Lower leg skin (tissue), 3 donors: Measurements from ENCODE around the gene CHIA.

Source experiments
- CTCF ChIP-seq, 3 donors: fragments of 450-650 bp; IDR thresholded peaks; one replicate each; pipeline ENCODE4 v1.5.1; 2016; ENCODE audit warnings: antibody characterized with exemption in 3 of 3, mild to moderate bottlenecking in 3 of 3, moderate library complexity in 2 of 3
- POLR2A ChIP-seq, 2 donors: fragments of 450-650 bp; IDR thresholded peaks; one replicate each; pipeline ENCODE4 v1.6.1; 2016 to 2017; ENCODE audit warnings: antibody characterized with exemption in 2 of 2, mild to moderate bottlenecking in 1 of 2, moderate library complexity in 1 of 2

DNA sequence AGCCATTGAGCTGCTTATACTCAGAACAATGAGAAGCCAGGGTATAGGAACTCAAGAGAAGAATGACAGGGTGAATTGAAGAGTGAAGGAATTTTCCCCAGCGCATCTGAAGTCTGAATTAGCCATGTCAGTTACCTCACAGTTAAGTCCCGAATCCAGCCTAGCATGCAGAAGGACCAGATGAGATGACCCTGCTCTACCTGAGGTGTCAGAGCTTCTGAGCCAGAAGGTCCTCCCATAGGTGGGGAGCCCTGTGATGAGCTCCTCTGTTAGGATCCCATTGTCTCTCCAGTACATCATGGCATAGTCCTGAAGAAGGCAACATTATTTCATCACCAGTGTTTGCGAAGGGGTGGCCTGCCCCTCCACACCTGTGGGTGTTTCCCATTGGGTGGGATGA is 68.7 kb downstream of the CHIA start:
- TF ChIP-seq POLR2A (IDR thresholded peaks at IDR 0.05), result no peak
- no peak for TF ChIP-seq CTCF (IDR thresholded peaks at IDR 0.05)
